ENCODE measurements around the gene RABGAP1L. TPM values are rescaled to one million over a fixed set of nuclear protein-coding genes. Genes with fewer than 3 reads are reported as not detected.

RABGAP1L gene
- total RNA-seq, 2 experiments from 2014 or later = 98.1 to 158 TPM

DNA sequence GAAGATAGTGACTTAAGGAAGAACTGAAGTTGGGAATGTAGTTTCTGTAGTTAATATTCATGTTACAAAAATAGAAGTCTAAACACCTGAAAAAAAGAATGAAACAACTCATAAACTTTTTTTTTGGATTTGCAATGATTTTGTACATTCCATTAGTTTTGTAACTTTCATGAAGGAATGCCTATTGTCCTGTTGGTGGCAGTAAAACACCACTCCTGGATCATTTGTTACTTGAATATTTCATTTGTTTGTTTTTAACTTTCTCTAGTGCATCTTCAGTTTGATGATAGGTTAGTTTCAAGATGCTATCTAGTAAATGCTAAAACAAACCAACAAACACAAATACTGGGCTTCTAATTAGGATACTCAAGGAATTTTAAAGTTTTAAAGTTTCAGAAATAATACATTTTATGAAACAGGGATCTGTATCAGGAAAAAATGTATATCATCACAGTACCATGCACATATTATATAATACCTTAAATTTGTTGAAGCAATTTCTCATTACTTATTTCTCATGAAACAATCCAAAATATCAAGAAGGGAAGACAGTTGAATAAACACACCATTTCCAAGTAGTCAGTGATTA is 610.7 kb downstream of the RABGAP1L start:
- Histone ChIP-seq H3K36me3 (ENCODE audit: insufficient read depth, low read length) (peaks cover 6% of the 10 kb centered on the region; the same call in 1 of the 2 replicates), H3K4me3 (ENCODE audit: low read depth, low read length, poor library complexity, severe bottlenecking) (no peak overlapping the region), H3K27ac (ENCODE audit: low read depth, low read length, poor library complexity, severe bottlenecking) (peak overlapping the region; percentile 59), H3K9me3 (ENCODE audit: low read length) (no peaks in the 10 kb centered on the region), H3K9me2 (ENCODE audit: insufficient read depth, low read length) (no peaks in the 10 kb centered on the region), H4K20me1 (ENCODE audit: insufficient read depth, low read length) (no peaks in the 10 kb centered on the region), H3K79me2 (ENCODE audit: insufficient read depth, low read depth, low read length) (no peaks in the 10 kb centered on the region), H2AFZ (ENCODE audit: low read length) (peak overlapping the region; percentile 6; the same call in 1 of the 2 replicates), H3K4me1 (ENCODE audit: insufficient read depth, low read length, poor library complexity, severe bottlenecking) (peaks cover 63% of the 10 kb centered on the region), H3K4me2 (ENCODE audit: low read length) (peak overlapping the region; percentile 55; the same call in 1 of the 2 replicates)
- CTCF ChIA-PET (ENCODE audit: unreplicated experiment) = no interaction called here
- peak; percentile 99 for TF ChIP-seq CTCF (conservative IDR thresholded peaks at IDR 0.05; ENCODE audit: low read length)
- no peak for TF ChIP-seq EZH2phosphoT487 (IDR thresholded peaks at IDR 0.05; ENCODE audit: borderline replicate concordance, low read depth, low read length)
- POLR2A ChIA-PET = interaction anchor here (0.6 to 0.9 kb wide), 2 partner anchors 227 to 255 kb away, joined by 3 read pairs; no protein-coding TSS in a partner anchor
- peak; percentile 80 for DNase-seq (ENCODE audit: low spot score)
- intact Hi-C loops (cut with micrococcal nuclease; ENCODE audit: unreplicated experiment) = loop anchor here (1.0 to 5.0 kb wide), 4 partner anchors 47 to 357 kb away; partner anchors contain the start of gene CACYBP
- BruUV-seq (replicated peaks) = no TSS peak

DNA sequence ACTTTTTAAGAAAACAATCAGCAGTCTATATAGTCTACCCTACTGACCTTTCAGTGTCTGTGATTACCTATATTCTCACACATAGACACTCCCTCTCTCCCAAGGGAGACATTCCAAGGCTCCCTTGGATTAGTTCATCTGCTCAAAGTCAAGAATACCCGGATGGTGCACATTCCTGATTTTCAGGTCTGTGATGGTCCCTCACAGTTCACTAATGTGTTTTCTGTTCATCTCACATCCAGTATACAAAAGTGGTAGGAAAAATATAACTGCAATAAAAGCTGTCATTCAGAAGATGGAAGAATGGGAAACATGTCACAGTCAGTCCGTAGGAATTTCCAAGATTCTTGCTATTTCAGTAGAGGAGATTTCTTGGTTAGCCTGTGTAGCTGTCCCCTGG is 616.3 kb downstream of the RABGAP1L start:
- CTCF ChIA-PET (ENCODE audit: unreplicated experiment) = no interaction called here
- intact Hi-C loops (cut with micrococcal nuclease; ENCODE audit: unreplicated experiment) = no loop called here

More for the DNA sequence above, 616.3 kb downstream of the RABGAP1L start:
- H3K9me2 ChIP-seq (ENCODE audit: insufficient read depth, low read length) = no peaks in the 10 kb centered on the region
- no peaks in the 10 kb centered on the region; the same call in 1 of the 2 replicates for H3K79me2 ChIP-seq (ENCODE audit: insufficient read depth, low read depth, low read length)
- no peaks in the 10 kb centered on the region; the same call in 1 of the 2 replicates for H3K36me3 ChIP-seq (ENCODE audit: insufficient read depth, low read length)
- TF ChIP-seq EZH2phosphoT487 (IDR thresholded peaks at IDR 0.05; ENCODE audit: borderline replicate concordance, low read depth, low read length) (no peak), CTCF (conservative IDR thresholded peaks at IDR 0.05; ENCODE audit: low read length) (no peak)
- no peak overlapping the region for H3K4me2 ChIP-seq (ENCODE audit: low read length)
- H4K20me1 ChIP-seq (ENCODE audit: insufficient read depth, low read length) = no peaks in the 10 kb centered on the region
- POLR2A ChIA-PET = interaction anchor here (0.7 to 1.5 kb wide), 5 partner anchors 11 to 102 kb away, joined by 3 to 7 read pairs (median 4); no protein-coding TSS in a partner anchor
- peaks cover 9% of the 10 kb centered on the region for H3K9me3 ChIP-seq (ENCODE audit: low read length)
- H3K27ac ChIP-seq (ENCODE audit: low read depth, low read length, poor library complexity, severe bottlenecking) = no peak overlapping the region
- no peak overlapping the region for H2AFZ ChIP-seq (ENCODE audit: low read length)
- no peak for DNase-seq (ENCODE audit: low spot score)
- no TSS peak for BruUV-seq (replicated peaks)
- no peak overlapping the region for H3K4me3 ChIP-seq (ENCODE audit: low read depth, low read length, poor library complexity, severe bottlenecking)
- peaks cover 73% of the 10 kb centered on the region for H3K4me1 ChIP-seq (ENCODE audit: insufficient read depth, low read length, poor library complexity, severe bottlenecking)

Data from OCI-LY7 (cell line).